ENCODE data around the gene DNAJB4.
"Not testable (repeated sequence)": the region's sequence is repeated elsewhere in the genome, so short reads cannot be mapped to it uniquely, and the experiment has no call there.

The DNAJB4 gene

GRCh38 chr1:78040484-78041089, 35.8 kb downstream of the DNAJB4 start:
- no peak for DNase-seq

- DNase-seq: no peak
Measured at GRCh38 chr1:78043436-78043835, 38.7 kb downstream of the DNAJB4 start.

- no peak for DNase-seq
Measured at GRCh38 chr1:78044796-78045562, 40.2 kb downstream of the DNAJB4 start.

GRCh38 chr1:78045563-78045925, 40.8 kb downstream of the DNAJB4 start:
- no peak for DNase-seq

GRCh38 chr1:78045926-78046778, 41.4 kb downstream of the DNAJB4 start, which contains the start of gene GIPC2:
Gene GIPC2 (plus strand): TSS chr1:78045966. CDS start chr1:78046095, 129 bp downstream.
- DNase-seq: peak; percentile 45

GRCh38 chr1:78047106-78047505, 42.4 kb downstream of the DNAJB4 start:
- DNase-seq: no peak

- DNase-seq: no peak
Measured at GRCh38 chr1:78047631-78048030, 42.9 kb downstream of the DNAJB4 start.

- DNase-seq: no peak
Measured at GRCh38 chr1:78048446-78048845, 43.7 kb downstream of the DNAJB4 start.

- DNase-seq: no peak
Measured at GRCh38 chr1:78049396-78049795, 44.7 kb downstream of the DNAJB4 start.

- no peak for DNase-seq
Measured at GRCh38 chr1:78051005-78051404, 46.3 kb downstream of the DNAJB4 start.

- DNase-seq: peak; percentile 77
Measured at GRCh38 chr1:78052685-78053405, 48.1 kb downstream of the DNAJB4 start.

GRCh38 chr1:78053498-78053897, 48.8 kb downstream of the DNAJB4 start:
- DNase-seq: no peak

GRCh38 chr1:78054559-78054958, 49.8 kb downstream of the DNAJB4 start:
- no peak for DNase-seq

- DNase-seq: no peak
Measured at GRCh38 chr1:78054972-78055371, 50.2 kb downstream of the DNAJB4 start.

- no peak for DNase-seq
Measured at GRCh38 chr1:78055565-78056132, 50.9 kb downstream of the DNAJB4 start.

GRCh38 chr1:78058670-78059069, 53.9 kb downstream of the DNAJB4 start:
- DNase-seq: no peak

- no peak for DNase-seq
Measured at GRCh38 chr1:78060857-78061563, 56.3 kb downstream of the DNAJB4 start.

GRCh38 chr1:78061825-78062523, 57.2 kb downstream of the DNAJB4 start:
- no peak for DNase-seq

GRCh38 chr1:78064886-78065285, 60.1 kb downstream of the DNAJB4 start:
- DNase-seq: not testable (repeated sequence)
